ENCODE results near the gene MICALL2. TPM values are rescaled to one million over a fixed set of nuclear protein-coding genes. Genes with fewer than 3 reads are reported as not detected.

The MICALL2 gene
- total RNA-seq, 1 donor from 2014 or later = 8.1 TPM

GRCh38 chr7:1401011-1401410, 58.3 kb downstream of the MICALL2 start:
- no peak for TF ChIP-seq CTCF (conservative IDR thresholded peaks at IDR 0.05; ENCODE audit: low read depth, low read length)
- DNase-seq (ENCODE audit: low read depth) = no peak
- no peak overlapping the region for H3K4me3 ChIP-seq (ENCODE audit: low read depth, low read length)

GRCh38 chr7:1400371-1400770, 58.9 kb downstream of the MICALL2 start:
- TF ChIP-seq CTCF (conservative IDR thresholded peaks at IDR 0.05; ENCODE audit: low read depth, low read length) = no peak
- no peak for DNase-seq (ENCODE audit: low read depth)
- H3K4me3 ChIP-seq (ENCODE audit: low read depth, low read length) = no peak overlapping the region

GRCh38 chr7:1397491-1398327, 61.6 kb downstream of the MICALL2 start:
- DNase-seq (ENCODE audit: low read depth) = no peak
- TF ChIP-seq CTCF (conservative IDR thresholded peaks at IDR 0.05; ENCODE audit: low read depth, low read length) = no peak
- H3K4me3 ChIP-seq (ENCODE audit: low read depth, low read length) = no peak overlapping the region

DNA sequence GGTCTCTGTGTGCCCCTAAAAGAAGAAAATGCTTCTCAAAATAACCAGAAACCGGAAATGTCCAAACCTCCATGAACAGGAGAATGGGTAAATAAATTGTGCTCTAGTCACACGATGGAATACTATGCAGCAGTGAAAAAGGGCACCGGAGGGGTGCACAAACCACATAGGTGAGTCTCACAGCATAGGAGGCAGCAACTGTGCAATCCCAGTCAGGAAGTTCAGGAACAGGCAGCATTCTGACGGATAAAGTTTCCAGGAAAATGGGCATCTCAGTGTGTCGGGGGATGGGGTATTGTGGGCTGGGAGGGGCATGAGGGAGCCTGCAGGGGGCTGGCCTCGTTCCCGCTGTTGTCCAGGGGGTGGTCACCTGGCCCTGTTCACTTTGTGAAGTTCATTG, 63.1 kb downstream of the MICALL2 start:
- TF ChIP-seq CTCF (conservative IDR thresholded peaks at IDR 0.05; ENCODE audit: low read depth, low read length) = no peak
- DNase-seq (ENCODE audit: low read depth) = no peak

GRCh38 chr7:1395211-1396070, 63.8 kb downstream of the MICALL2 start:
- DNase-seq (ENCODE audit: low read depth) = no peak

More for the DNA sequence above, 63.1 kb downstream of the MICALL2 start:
- H3K4me3 ChIP-seq (ENCODE audit: low read depth, low read length) = no peak overlapping the region

DNA sequence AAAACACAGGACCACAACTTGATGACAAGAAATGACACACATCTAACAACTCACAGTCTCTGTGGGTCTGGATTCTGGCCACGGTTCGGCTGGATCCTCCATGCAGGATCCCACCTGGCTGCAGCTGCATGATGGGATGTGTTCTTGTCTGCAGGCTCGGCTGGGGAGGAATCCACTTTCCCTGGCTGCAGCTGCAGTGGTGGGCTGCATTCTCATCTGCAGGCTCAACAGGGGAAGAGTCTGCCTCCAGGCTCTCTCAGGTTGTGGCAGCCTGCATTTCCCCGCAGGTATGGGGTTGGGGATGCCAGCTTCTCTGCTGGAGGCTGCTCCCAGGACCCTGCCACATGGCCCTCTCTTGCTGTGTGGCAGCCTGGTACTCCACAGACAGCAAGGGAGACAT, 64.9 kb downstream of the MICALL2 start:
- no peak for TF ChIP-seq CTCF (conservative IDR thresholded peaks at IDR 0.05; ENCODE audit: low read depth, low read length)
- no peak overlapping the region for H3K4me3 ChIP-seq (ENCODE audit: low read depth, low read length)
- DNase-seq (ENCODE audit: low read depth) = no peak

More at GRCh38 chr7:1395211-1396070, 63.8 kb downstream of the MICALL2 start:
- no peak for TF ChIP-seq CTCF (conservative IDR thresholded peaks at IDR 0.05; ENCODE audit: low read depth, low read length)
- H3K4me3 ChIP-seq (ENCODE audit: low read depth, low read length) = no peak overlapping the region
